Activated CD8-positive, alpha-beta memory T cell treated with anti-CD3 and anti-CD28 coated beads, Interleukin-2, amount 50 U/mL, for 24 hours (primary cell): ENCODE measurements around the gene BLOC1S5.
"Not testable (repeated sequence)": the region's sequence is repeated elsewhere in the genome, so short reads cannot be mapped to it uniquely, and the experiment has no call there.

Experiments
- DNase-seq: peaks from one replicate; pipeline ENCODE4 v3.0.0-alpha.2; 2020; ENCODE audit errors: extremely low read depth

Gene BLOC1S5

DNA sequence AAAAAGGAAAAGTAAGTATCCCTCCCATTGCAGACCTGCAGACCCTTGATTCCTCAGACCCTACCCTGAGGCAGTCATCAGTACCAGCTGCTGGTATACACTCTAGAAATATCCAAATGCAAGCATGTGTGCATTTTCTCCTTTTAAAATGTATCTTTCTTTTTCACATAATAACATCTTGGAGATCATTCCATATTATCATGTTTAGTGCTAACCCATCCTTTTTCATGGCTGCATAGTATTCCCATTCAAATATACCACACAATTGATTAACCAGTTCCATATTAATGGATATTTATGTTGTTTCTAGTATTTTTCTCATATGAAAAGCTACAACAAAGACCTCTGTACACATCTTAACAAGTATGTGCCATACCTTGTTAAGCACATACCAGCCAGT is 70.8 kb downstream of the BLOC1S5 start:
- DNase-seq, result no peak

DNA sequence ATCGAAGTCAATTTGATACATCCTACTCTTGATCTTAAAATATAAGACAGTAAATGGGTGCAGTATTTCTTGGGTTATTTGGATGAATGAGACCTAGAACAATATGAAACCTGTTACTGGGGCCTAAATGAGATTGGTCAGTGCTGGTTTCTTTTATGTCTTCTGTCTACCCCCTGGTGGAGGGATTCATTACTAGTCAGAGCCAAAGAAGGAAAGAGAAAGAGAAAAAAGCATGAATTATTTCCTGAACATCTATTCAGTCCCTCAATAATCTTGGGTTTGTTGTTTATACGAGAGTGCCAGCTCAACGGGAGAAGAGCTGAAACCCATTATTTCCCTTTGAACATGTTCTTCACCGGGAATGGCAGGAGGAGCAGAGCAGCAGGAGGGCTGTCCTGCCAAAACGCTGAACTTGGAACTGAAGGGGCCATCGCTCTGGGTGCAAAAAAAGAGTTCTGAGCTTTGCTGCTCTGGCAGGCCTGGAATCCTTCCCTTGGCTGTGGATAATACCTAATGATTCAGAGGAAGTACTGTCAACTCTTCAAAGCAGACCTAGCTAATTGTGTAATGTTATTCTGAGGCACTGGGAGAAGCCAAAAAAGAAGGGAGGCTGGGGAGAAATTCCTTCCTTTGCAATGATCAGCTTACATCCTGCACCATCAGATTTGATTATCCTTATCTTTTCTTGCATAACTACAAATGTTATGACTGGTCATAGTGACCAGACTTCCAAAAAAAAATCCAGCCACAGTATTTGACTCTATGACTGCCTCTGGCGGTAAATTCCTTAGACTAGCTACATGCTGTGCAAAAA is 72.0 kb downstream of the BLOC1S5 start:
- DNase-seq, result no peak

DNA sequence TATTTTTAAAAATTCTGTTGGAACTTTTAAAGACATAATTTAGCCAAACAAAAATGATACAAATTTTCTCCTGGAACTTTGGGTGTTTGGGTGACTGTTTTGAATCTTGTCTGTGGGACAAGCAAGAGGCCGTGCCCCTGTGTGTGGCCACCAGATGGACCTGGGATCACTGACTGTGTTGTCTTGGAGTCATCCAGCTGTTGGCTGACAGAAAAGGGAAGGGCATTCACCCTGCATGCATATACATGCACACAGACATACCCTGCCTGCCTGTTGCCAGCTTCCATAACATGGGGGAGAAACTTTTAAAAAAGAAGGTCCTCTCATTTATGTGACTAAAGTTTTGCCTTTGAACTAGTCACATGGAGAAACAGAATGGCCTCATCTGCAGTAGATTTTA is 72.7 kb downstream of the BLOC1S5 start:
- DNase-seq, result no peak

DNA sequence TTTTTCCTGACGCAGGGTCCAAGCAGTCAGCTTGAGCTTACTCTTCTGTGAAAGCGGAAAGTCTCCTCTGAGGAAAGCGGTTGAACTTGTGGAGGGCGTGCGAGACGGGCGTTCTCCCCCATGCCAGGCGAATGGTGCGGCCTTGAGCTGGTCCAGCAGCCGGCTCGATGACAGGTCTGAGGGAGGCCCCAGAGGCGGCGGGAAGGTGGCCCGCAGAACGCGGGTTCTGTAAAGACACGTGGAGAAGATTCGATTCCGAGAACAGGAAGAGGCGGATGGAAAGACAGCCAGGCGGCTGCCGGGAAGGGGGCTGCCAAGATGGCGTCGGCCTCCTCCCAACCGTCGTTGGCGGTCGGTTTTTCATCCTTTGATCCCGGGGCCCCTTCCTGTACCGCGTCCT is 78.0 kb downstream of the BLOC1S5 start:
- DNase-seq, result no peak

DNA sequence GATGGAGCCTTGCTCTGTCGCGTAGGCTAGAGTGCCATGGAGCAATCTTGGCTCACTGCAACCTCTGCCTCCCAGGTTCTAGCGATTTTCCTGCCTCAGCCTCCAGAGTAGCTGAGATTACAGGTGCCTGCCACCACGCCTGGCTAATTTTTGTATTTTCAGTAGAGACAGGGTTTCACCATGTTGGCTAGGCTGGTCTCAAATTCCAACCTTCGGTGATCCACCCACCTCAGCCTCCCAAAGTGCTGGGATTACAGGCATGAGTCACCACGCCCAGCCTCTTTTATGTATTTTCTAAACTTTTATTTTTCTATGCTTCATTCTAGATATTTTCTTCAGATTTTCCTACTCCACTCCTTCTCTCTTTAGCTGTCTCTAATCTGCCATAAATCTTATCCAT is 80.2 kb downstream of the BLOC1S5 start:
- DNase-seq, result not testable (repeated sequence)

GRCh38 chr6:7979831-7980230 is 84.4 kb downstream of the BLOC1S5 start:
- DNase-seq, result no peak

DNA sequence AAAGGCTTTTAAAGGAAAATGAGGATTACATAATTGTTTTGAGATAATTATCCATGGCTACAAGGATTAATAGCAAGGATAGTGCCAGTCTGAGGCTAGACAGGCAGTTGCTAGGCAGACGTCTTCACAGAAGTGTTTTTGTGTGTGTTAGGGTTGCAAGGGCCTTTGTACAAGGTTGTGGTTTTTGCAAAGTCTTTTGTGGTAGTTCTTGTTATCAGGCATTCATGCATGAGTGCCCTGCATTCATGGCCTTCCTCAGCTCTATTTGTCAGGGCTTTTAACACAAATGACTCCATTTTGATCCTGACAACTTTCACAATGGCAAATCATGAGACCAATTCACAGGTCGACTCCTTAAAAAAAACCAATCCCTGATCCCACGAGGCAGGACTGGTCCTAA is 85.5 kb downstream of the BLOC1S5 start:
- no peak for DNase-seq

DNA sequence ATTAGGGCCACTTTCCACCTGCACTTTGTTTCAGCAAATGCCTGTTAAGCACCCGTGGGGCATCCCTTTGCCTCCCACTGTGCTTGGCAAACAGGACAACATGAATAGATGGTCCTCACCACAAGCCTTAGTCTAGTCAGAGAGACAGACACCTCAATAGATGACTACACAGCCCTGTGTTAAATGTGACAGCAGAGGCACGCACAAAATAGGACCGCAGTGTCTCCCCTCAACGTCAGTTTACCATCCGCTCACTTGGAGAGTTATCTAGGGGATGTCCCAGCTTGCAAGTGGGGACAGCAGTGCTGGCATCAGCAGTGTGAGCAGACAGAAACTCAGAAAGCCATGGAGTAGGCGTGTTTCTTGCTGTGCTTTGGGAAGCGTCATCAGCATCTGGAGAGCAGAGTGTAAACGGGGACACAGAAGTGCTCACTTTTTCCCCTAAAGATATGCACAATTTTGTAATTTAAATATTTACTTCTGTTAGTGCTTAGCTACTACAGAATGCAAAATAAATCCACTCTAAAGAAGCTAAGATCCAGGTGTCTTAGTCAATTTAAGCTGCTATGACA is 87.6 kb downstream of the BLOC1S5 start:
- DNase-seq, result no peak

- DNase-seq, result no peak
Measured at GRCh38 chr6:7975764-7976146, 88.4 kb downstream of the BLOC1S5 start.

DNA sequence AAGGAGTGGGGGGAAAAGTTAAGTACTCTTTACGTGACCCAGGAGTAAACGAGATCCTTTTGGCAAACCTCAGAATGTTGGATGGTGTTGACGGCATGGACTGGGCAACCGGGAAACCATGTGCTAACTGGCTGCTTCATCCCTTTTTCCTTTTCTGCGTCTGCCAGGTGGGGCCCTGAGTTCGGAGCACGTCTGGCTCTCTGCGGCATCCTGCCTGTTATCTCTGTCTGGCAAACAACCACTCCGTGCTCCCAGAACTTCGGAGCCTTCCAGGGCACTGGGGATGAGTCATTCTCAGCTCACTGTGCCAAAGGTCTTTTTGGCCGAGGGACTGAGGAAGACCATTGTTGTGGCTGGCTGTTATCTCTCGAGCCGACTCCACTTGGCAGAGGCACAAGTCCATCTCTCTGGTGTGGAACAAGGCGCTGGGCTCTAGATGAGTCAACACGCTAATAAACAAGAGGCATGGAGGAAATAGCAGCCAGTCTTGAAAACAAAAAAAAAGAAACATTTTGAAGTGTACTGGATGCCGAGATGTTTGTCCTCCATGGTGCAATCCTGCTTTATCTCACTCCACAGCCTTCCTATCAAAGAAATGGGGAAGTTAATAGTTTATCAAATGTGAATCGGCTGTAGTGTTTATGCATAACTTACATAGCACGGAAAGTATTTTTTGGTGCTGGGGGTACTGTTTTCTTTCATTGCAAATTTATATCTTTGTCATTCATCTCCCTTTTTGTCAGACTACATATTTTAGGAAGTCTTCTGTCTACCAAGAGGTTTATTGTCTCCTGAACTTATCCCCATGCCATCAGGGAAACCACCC is 89.0 kb downstream of the BLOC1S5 start:
- DNase-seq, result no peak

GRCh38 chr6:7974565-7974937 is 89.6 kb downstream of the BLOC1S5 start:
- no peak for DNase-seq

DNA sequence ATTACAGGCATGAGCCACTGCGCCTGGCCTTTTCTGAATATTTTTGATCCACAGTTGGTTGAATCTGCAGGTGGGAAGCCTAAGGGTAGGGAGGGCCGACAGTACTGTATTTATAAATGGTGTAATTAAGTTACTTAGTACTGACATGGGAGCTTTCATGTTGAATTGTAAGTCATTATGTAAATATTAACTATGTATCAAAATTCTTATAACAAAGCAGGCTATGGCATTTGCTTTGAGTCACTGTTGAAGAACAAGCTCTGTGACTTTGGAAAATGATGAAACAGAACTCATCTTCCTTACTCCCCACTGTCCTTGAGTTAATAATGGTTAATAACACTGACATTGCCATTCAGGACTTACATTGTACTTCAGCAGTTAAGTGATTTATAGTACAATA is 90.6 kb downstream of the BLOC1S5 start:
- DNase-seq, result no peak

- DNase-seq, result no peak
Measured at GRCh38 chr6:7971499-7971898, 92.7 kb downstream of the BLOC1S5 start.

DNA sequence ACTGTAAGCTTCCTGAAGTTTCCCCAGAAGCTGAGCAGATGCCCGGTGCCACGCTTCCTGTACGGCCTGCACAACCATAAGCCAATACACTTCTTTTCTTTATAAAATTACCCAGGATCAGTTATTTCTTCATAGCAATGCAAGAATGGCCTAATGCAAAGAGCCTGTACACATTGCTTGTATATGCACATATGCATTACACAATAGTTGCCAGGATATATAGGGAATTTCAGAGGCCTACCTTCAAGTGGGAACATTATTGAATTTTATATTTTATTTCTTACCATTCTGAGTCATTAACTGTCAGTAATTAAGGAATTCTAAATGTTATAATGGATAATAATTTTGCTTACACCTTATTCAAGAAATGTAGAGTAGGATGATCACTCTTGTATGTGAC is 93.6 kb downstream of the BLOC1S5 start:
- DNase-seq, result no peak
